Loucy (cell line): Measurements from ENCODE around the gene SPEG.

Experiments
- H2AFZ ChIP-seq: fragments of 200-600 bp; sonication (generic); 2 replicates; pipeline ENCODE4 v1.6.0; 2016; ENCODE audit warnings: antibody characterized with exemption, mild to moderate bottlenecking, low read length, moderate library complexity
- H3F3A ChIP-seq: fragments of 200-600 bp; 2 replicates; pipeline ENCODE4 v1.6.0; 2016; ENCODE audit warnings: antibody characterized with exemption, low read depth, mild to moderate bottlenecking
- H3K27me3 ChIP-seq: fragments of 200-600 bp; sonication (generic); 2 replicates; pipeline ENCODE4 v1.6.1; 2014; ENCODE audit warnings: low read length, mild to moderate bottlenecking; ENCODE audit not compliant: insufficient read depth, poor library complexity, severe bottlenecking
- H3K36me3 ChIP-seq: fragments of 200-600 bp; sonication (generic); 2 replicates; pipeline ENCODE4 v1.6.1; 2016; ENCODE audit warnings: low read length; ENCODE audit not compliant: insufficient read depth
- H3K4me1 ChIP-seq: fragments of 200-600 bp; sonication (generic); 2 replicates; pipeline ENCODE4 v1.5.1; 2014; ENCODE audit warnings: low read length, mild to moderate bottlenecking; ENCODE audit not compliant: insufficient read depth, poor library complexity, severe bottlenecking
- H3K4me2 ChIP-seq: fragments of 200-600 bp; sonication (generic); 2 replicates; pipeline ENCODE4 v1.6.0; 2014; ENCODE audit warnings: antibody characterized with exemption, low read length, low read depth, mild to moderate bottlenecking; ENCODE audit not compliant: poor library complexity, severe bottlenecking
- H3K4me3 ChIP-seq: fragments of 200-600 bp; sonication (generic); 2 replicates; pipeline ENCODE4 v1.5.1; 2014; ENCODE audit warnings: low read length, mild to moderate bottlenecking, mixed read lengths; ENCODE audit not compliant: poor library complexity, severe bottlenecking
- H3K79me2 ChIP-seq: fragments of 200-600 bp; sonication (generic); 2 replicates; pipeline ENCODE4 v1.6.1; 2014; ENCODE audit warnings: low read length; ENCODE audit not compliant: insufficient read depth
- H3K9ac ChIP-seq: fragments of 200-600 bp; sonication (generic); 2 replicates; pipeline ENCODE4 v1.6.0; 2014; ENCODE audit warnings: mild to moderate bottlenecking, low read depth, low read length, moderate library complexity; ENCODE audit not compliant: poor library complexity, severe bottlenecking
- H3K9me2 ChIP-seq: fragments of 200-600 bp; sonication (generic); replicated peaks from 2 replicates; pipeline ENCODE4 v1.6.1; 2016; ENCODE audit warnings: low read depth, low read length, mixed read lengths
- H3K9me3 ChIP-seq: fragments of 200-600 bp; sonication (generic); 2 replicates; pipeline ENCODE4 v1.6.1; 2014; ENCODE audit warnings: mild to moderate bottlenecking, antibody characterized with exemption, low read length, low read depth; ENCODE audit not compliant: insufficient read depth
- H4K20me1 ChIP-seq: fragments of 200-600 bp; sonication (generic); 2 replicates; pipeline ENCODE4 v1.6.0; 2014; ENCODE audit warnings: antibody characterized with exemption, low read length, mild to moderate bottlenecking; ENCODE audit not compliant: insufficient read depth, poor library complexity, severe bottlenecking
- CTCF ChIP-seq: fragments of 200-600 bp; sonication (generic); conservative IDR thresholded peaks from 2 replicates; pipeline ENCODE4 v1.5.1; 2014; ENCODE audit warnings: mild to moderate bottlenecking, antibody characterized with exemption, low read length
- EZH2phosphoT487 ChIP-seq: fragments of 200-600 bp; IDR thresholded peaks from 2 replicates; pipeline ENCODE4 v1.6.1; 2018; ENCODE audit warnings: antibody characterized with exemption, mild to moderate bottlenecking, moderate library complexity, borderline replicate concordance

The SPEG gene

DNA sequence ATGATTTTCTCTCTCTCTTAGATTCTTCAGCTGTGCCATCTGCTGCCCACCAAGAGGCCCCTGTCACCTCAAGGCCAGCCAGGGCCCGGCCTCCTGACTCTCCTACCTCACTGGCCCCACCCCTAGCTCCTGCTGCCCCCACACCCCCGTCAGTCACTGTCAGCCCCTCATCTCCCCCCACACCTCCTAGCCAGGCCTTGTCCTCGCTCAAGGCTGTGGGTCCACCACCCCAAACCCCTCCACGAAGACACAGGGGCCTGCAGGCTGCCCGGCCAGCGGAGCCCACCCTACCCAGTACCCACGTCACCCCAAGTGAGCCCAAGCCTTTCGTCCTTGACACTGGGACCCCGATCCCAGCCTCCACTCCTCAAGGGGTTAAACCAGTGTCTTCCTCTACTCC, 54.7 kb downstream of the SPEG start:
- H3K4me3 ChIP-seq = no peak overlapping the region
- no peak overlapping the region for H3K9ac ChIP-seq
- H3F3A ChIP-seq = no peaks in the 10 kb centered on the region
- TF ChIP-seq CTCF = no peak
- no peak for TF ChIP-seq EZH2phosphoT487
- no peaks in the 10 kb centered on the region for H3K36me3 ChIP-seq
- H3K79me2 ChIP-seq = no peaks in the 10 kb centered on the region
- H3K9me3 ChIP-seq = no peaks in the 10 kb centered on the region
- H3K9me2 ChIP-seq = no peaks in the 10 kb centered on the region
- no peak overlapping the region for H3K4me2 ChIP-seq
- H3K4me1 ChIP-seq = no peaks in the 10 kb centered on the region
- no peak overlapping the region for H2AFZ ChIP-seq
- H4K20me1 ChIP-seq = no peaks in the 10 kb centered on the region
- H3K27me3 ChIP-seq = no peaks in the 10 kb centered on the region

GRCh38 chr2:219490186-219490585, 55.5 kb downstream of the SPEG start:
- no peaks in the 10 kb centered on the region for H3K79me2 ChIP-seq
- TF ChIP-seq CTCF = no peak
- TF ChIP-seq EZH2phosphoT487 = no peak
- no peak overlapping the region for H3K4me3 ChIP-seq
- H3K36me3 ChIP-seq = no peaks in the 10 kb centered on the region
- no peaks in the 10 kb centered on the region for H3F3A ChIP-seq
- no peaks in the 10 kb centered on the region for H3K9me3 ChIP-seq
- no peaks in the 10 kb centered on the region for H3K27me3 ChIP-seq
- peaks cover 2% of the 10 kb centered on the region for H3K4me1 ChIP-seq
- no peaks in the 10 kb centered on the region for H4K20me1 ChIP-seq
- no peak overlapping the region for H3K9ac ChIP-seq
- H3K4me2 ChIP-seq = no peak overlapping the region
- no peaks in the 10 kb centered on the region for H3K9me2 ChIP-seq
- no peak overlapping the region for H2AFZ ChIP-seq

GRCh38 chr2:219490600-219491130, 56.0 kb downstream of the SPEG start:
- TF ChIP-seq EZH2phosphoT487 (no peak), CTCF (no peak)
- no peaks in the 10 kb centered on the region for H3K36me3 ChIP-seq
- no peaks in the 10 kb centered on the region for H4K20me1 ChIP-seq
- no peaks in the 10 kb centered on the region for H3K27me3 ChIP-seq
- no peaks in the 10 kb centered on the region for H3K9me2 ChIP-seq
- H3K79me2 ChIP-seq = no peaks in the 10 kb centered on the region
- H2AFZ ChIP-seq = no peak overlapping the region
- H3K4me2 ChIP-seq = no peak overlapping the region
- H3K9ac ChIP-seq = no peak overlapping the region
- H3K4me3 ChIP-seq = no peak overlapping the region
- peaks cover 4% of the 10 kb centered on the region for H3K4me1 ChIP-seq
- no peaks in the 10 kb centered on the region for H3F3A ChIP-seq
- no peaks in the 10 kb centered on the region for H3K9me3 ChIP-seq
